Activated T-cell treated with anti-CD3 and anti-CD28 coated beads for 24 hours (primary cell): ENCODE data around the gene KSR2.
"Not testable (repeated sequence)": the region's sequence is repeated elsewhere in the genome, so short reads cannot be mapped to it uniquely, and the experiment has no call there.

Experiments
- DNase-seq: peaks from one replicate; pipeline ENCODE4 v3.0.0-alpha.2; 2020; ENCODE audit warnings: low read depth

KSR2 gene

GRCh38 chr12:117686911-117687377 is 281.8 kb downstream of the KSR2 start:
- no peak for DNase-seq

- no peak for DNase-seq
These were observed 282.6 kb downstream of the KSR2 start for GRCh38 chr12:117686210-117686609.

GRCh38 chr12:117685110-117685926 is 283.5 kb downstream of the KSR2 start:
- no peak for DNase-seq

GRCh38 chr12:117684471-117684870 is 284.3 kb downstream of the KSR2 start:
- DNase-seq, result no peak

- no peak for DNase-seq
These were observed 288.5 kb downstream of the KSR2 start for GRCh38 chr12:117680312-117680711.

GRCh38 chr12:117679776-117680175 is 289.0 kb downstream of the KSR2 start:
- no peak for DNase-seq

GRCh38 chr12:117674763-117675162 is 294.0 kb downstream of the KSR2 start:
- no peak for DNase-seq

GRCh38 chr12:117674313-117674712 is 294.5 kb downstream of the KSR2 start:
- no peak for DNase-seq

GRCh38 chr12:117671734-117672133 is 297.1 kb downstream of the KSR2 start:
- no peak for DNase-seq

GRCh38 chr12:117664169-117664568 is 304.6 kb downstream of the KSR2 start:
- DNase-seq, result no peak

GRCh38 chr12:117662620-117663395 is 306.0 kb downstream of the KSR2 start:
- DNase-seq, result no peak

- no peak for DNase-seq
These were observed 306.6 kb downstream of the KSR2 start for GRCh38 chr12:117662220-117662619.

- DNase-seq, result no peak
These were observed 307.3 kb downstream of the KSR2 start for GRCh38 chr12:117661471-117661870.

GRCh38 chr12:117660896-117661295 is 307.9 kb downstream of the KSR2 start:
- DNase-seq, result no peak

- no peak for DNase-seq
These were observed 310.6 kb downstream of the KSR2 start for GRCh38 chr12:117658226-117658625.

GRCh38 chr12:117649796-117650195 is 319.0 kb downstream of the KSR2 start:
- no peak for DNase-seq

GRCh38 chr12:117646520-117646919 is 322.3 kb downstream of the KSR2 start:
- DNase-seq, result no peak

- no peak for DNase-seq
These were observed 323.3 kb downstream of the KSR2 start for GRCh38 chr12:117645473-117645872.

- no peak for DNase-seq
These were observed 324.8 kb downstream of the KSR2 start for GRCh38 chr12:117643971-117644370.

GRCh38 chr12:117641885-117642284 is 326.9 kb downstream of the KSR2 start:
- DNase-seq, result no peak

GRCh38 chr12:117640511-117640910 is 328.3 kb downstream of the KSR2 start:
- DNase-seq, result no peak

- no peak for DNase-seq
These were observed 339.3 kb downstream of the KSR2 start for GRCh38 chr12:117629454-117629853.

- DNase-seq, result not testable (repeated sequence)
These were observed 340.1 kb downstream of the KSR2 start for GRCh38 chr12:117628711-117629110.
